Hematopoietic multipotent progenitor cell treated with erythropoietin and hydrocortisone succinate and interleukin-3 and kit ligand, for 17 days (in vitro differentiated cells): ENCODE results near the gene PAQR7.

ENCODE experiments used
- DNase-seq: peaks from one replicate; pipeline ENCODE4 v3.0.0-alpha.2; 2015; ENCODE audit warnings: low spot score

PAQR7 gene

DNA sequence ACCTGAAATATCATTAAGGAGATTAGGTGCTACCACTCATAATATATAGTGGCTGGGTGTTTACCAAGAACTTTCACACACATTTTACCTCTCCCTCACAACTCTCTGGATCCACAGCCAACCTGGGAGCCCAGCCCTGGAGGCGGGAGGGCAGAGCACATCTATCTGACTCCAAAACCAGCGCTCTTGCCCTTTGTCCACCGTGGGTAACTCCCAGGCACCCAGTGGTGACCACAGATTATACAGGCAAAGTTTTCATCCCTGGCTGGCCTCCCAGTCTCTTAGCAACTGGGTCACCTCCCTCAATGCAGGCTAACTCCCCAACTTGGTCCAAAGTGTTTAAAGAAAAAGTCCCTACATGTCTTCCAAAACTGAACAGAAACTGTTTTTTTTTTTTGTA is 2.4 kb downstream of the PAQR7 start:
- DNase-seq: no peak

DNA sequence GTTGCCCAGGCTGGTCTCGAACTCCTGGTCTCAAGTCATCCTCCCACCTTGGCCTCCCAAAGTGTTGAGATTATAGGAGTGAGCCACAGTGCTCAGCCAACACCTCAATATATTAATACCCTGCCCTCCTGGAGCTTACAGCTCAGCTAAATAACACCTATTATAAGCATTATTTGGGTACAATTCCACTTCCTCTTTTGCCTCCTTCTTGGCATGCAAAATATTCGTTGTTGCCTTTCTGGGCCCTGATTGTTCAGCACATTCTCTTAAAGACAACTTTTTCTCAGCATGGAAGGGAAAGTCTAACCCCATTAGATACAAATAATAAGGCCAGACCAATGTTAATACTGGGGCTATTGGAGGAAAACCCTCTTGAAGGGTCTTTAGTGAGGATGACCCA is 2.8 kb downstream of the PAQR7 start:
- no peak for DNase-seq

DNA sequence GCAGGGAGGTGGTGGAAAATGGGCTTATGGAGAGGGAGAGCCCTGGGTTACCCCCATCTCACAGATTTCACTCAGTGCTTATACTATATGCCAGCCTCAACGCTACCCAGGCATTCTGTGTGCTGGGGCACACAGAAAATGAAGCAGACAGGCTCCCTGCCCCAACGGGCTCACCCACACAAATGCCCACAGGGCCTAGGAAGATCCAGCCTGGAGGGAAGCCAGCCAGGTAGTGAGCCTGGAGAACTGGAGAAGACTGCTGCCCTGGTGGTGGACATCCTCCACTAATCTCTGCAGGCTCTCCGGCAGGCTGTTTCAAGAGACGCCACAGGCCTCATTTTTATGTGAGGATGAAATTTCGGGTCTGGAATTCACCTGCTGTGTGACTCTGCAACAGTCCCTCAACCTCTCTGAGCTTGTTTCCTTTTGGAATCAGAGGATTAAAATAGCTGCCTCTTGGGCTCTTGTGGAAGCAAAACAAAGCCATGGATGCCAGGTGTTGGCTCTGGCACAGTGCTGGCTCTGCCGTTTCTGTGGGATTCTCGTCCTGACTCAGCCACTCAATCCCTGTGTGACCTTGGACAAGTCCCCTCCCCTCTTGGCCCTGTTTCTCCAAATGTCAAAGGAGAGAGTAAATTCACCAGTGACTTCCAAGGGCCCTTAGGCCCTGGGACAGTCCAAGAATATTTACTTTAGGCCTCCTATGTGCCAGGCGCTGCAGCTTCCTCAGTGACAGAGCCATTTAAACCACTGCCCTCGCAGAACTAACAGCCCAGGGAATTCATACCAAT is 3.6 kb downstream of the PAQR7 start:
- no peak for DNase-seq

DNA sequence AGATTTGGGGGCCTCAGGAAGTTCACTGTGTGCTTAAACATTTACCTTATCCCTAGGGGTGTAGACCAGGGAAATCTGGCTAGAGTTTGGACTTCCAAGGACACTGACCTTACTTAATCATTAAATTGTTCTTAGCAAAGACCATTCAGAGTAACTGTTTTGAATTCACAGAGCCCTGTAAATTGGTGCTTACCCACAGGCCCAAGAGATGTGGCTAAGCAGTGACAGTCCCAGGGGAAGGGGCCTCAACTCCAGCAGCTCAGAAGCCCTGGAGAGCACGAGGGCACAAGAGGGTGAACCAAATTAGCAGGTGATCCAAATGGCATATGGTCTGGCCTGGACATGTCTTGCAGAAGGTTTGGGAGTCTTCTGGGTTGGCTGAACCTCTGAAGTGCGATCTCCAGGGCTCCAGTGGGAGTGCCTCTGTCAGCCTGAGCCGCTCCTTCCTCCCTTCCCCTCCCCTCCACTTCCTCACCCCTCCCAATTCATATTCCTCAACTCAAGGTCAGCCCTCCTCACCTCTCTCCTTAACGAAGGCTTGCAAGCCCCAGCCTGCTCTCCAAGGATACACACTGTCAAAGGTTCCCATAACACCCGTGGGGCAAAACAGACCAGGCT is 4.3 kb downstream of the PAQR7 start:
- no peak for DNase-seq

DNA sequence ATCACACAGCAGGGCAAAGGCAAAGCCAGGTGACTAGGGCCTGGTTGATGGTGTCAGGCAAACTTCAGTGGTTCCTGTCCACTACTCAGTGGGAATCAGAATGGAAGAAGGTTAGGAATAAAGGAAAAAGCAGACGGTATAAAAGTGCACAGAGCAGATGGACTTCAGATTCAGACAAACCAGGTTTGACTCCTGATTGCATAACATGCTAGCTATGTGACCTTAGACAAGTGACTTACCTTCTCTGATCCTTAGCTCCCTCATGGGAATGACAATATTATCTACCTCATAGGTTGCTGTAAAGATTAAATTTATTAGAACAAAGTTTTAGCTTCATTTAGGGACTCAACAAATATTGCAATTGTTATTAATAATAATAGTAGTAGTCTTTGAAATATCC is 4.9 kb downstream of the PAQR7 start:
- DNase-seq: no peak

DNA sequence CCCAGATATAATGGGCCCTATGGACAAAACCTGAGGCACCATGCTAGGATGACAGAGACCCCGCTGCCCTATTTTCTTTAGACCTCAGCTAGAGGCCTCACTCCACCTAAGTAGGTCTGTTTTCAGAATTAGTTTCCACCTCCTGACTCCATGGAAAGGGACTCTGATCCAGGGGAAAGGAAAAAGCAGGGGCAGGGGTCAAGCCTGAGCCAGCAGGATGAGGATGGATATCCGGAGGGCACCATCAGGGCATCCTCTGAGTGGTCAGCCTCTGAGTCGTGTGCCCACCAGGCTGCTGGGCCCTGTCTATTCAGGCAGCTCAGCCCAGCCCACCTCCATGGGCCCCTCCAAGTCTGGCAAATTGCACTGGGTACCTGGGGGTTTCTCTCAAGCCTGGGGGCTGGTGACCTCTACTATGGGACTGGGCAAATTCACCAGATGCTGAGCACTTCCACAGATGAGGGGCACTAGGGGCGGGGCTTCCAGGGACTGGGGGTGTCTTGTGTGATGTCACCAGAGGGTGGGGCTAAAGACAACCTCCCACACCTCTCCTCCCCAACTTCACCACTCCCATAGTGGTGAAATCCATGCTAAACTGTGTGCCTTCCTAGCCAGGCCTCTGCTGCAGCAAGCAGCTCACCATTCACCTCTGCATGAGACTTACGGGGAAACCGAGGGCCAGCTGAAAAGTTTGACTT is 5.5 kb downstream of the PAQR7 start:
- DNase-seq: no peak

DNA sequence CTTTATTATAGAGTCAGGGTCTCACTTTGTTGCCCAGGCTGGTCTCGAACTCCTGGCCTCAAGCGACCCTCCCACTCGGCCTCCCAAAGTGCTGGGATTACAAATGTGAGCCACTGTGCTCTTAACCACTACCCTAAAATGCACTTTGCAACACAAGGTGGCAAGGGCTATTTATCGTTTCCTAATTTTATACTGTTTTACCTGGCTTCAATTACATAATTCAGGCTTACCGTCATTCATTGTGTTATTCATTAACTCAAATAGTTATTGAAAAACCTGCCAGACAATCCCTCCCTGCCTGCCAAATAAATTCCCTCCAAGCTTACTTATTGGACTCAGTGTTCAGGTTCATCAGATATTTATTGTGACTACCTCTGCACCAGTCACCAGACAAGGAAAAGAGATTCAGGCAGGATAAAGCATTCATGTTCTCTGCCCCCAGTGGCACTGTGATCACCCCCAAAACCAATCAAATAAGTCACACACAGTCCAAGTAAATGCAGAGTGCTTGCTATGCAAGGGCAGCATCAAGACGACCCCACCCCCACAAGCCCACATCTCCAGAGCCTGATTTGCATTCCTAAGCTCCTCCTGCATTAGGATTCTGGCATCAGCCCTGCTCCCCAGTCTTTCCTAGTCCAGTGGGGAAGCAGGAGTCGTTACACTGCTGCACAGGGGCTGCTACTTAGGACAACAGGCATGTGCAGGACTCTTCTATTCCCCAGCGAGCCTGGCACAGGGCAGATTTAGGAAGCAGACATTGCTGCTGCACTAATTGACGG is 8.1 kb downstream of the PAQR7 start:
- no peak for DNase-seq

DNA sequence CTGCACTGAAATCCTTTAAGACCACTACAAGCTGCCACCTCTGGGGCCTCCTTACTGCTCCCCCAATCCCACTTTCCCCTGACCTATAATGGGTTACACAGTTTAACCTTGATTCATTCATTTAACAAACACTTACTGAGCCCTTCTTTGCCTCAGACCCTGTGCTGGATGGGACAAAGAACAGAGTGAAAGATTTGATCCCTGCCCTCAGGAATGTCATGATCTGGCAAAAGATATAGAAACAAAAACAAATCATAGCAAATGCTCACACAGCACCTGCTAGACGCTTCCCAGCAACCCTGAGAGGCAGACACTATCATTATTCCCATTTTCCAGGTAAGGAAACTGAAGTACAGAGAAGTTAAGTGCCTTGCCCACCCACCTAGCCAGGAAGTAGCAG is 9.2 kb downstream of the PAQR7 start:
- no peak for DNase-seq

DNA sequence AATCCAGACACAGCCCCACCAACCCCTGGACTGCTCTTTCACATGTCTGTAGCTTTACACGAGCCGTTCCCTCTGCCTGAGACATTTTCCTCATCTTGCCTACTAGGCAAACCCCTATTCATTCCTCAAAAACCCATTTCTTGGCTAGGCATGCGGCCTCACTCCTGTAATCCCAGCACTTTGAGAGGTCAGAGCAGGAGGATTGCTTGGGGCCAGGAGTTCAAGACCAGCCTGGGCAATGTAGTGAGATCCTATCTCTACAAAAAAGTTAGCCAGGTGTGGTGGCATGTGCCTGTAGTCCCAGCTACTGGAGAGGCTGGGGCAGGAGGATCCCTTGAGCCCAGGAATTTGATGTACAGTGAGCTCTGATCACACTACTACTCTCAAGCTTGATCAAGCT is 11.1 kb downstream of the PAQR7 start:
- DNase-seq: no peak

DNA sequence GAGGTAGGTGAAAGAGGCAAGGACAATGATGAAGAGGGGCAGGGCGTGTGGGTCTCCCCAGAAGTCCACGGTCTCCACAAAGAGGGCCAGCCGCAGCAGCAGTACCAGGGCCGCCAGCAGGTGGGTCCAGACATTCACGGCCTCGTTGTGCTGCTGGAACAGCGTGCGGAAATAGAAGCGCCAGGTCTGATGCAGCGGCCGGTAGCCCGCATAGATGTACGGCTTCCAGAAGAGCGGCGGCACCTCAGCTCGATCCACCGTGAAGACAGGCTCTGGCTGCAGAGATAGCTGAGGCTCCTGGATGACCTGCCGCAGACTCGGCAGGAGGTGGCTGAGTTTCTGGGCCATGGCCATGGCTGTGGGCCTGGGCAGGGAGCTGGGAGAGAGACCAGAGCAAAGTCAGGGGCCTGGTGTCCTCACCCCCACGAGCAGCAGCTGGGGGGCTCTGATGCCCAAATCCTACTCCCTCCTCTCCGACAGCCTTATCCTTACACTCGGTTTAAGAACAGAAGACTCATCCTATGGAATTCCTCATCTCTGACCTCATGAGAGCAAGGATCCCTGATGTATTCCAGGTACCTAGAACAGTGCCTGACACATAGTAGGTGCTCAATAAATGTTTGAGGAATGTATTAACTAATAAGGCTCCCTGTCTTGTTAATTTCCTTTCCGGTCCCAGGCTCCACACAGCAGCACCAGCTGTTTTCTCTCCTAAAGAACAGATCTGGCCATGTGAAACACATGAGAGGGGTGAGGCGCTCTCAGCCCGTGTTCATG is 11.8 kb downstream of the PAQR7 start:
- DNase-seq: no peak

DNA sequence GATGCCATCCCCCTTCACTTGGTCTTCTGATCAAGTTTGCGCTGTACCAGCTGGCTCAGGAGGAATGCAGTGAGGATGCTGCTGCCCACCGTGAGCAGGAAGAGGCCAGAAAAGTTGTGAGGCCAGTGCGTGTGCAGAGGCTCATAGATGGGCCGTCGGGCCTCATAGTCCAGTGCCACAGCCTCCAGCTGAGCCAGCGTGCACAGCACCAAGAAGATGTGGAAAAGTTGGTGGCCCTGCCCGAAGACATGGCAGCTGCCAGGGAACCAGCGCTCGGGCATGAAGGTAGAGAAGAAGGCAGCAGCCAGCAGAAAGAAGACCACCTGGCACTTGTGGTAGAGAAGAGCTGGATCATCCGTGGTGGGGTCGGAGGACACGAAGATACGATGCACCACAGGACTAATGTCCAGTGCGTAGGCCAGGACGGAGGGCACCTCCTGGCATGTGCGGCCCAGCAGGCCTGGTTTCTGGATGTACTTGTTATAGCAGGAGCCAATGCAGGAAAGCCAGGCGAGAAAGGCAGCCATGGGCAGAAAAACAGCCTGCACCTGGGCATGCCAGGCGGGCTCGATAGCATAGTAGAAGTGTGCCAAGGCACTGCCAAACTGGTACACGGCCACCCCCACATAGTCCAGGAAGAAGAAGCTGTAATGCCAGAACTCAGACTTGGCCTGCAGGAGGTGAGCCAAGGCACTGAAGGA is 12.6 kb downstream of the PAQR7 start:
- no peak for DNase-seq

DNA sequence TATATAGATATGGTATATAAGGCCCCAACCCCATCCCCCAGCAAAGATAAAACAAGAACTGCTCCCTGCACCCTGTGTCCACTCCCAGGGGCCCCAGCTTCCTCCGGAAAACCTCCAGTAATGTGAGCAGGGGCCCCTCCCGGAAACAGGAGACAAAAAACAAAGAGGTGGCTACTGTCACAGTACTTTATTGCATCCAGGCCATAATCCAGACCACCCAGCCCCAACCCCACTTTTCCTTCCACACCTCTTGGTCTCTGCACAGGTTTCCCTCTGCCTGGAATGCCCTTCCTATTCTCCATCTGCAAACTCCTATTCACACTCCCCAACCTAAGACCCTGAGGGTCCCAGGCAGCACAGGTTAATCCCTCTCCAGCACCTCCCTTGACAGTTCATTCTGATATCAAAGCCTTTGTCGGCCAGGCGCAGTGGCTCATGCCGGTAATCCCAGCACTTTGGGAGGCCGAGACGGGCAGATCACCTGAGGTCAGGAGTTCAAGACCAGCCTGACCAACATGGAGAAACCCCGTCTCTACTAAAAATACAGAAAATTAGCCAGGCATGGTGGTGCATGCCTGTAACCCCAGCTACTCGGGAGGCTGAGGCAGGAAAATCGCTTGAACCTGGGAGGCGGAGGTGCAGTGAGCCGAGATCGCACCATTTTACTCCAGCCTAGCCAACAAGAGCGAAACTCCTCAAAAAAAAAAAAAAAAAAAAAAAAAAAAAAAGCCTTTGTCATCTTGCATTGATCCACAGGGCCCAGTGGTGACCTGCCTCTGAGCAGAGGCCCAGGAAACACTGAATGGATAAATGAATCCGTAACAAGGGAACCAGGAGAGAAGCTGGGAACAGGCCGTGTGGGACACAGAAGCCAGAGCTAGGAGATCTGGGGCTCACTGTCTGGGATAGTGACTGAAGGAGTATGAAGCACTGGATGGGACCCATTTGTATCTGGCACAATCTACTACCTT is 13.9 kb downstream of the PAQR7 start:
- DNase-seq: no peak

DNA sequence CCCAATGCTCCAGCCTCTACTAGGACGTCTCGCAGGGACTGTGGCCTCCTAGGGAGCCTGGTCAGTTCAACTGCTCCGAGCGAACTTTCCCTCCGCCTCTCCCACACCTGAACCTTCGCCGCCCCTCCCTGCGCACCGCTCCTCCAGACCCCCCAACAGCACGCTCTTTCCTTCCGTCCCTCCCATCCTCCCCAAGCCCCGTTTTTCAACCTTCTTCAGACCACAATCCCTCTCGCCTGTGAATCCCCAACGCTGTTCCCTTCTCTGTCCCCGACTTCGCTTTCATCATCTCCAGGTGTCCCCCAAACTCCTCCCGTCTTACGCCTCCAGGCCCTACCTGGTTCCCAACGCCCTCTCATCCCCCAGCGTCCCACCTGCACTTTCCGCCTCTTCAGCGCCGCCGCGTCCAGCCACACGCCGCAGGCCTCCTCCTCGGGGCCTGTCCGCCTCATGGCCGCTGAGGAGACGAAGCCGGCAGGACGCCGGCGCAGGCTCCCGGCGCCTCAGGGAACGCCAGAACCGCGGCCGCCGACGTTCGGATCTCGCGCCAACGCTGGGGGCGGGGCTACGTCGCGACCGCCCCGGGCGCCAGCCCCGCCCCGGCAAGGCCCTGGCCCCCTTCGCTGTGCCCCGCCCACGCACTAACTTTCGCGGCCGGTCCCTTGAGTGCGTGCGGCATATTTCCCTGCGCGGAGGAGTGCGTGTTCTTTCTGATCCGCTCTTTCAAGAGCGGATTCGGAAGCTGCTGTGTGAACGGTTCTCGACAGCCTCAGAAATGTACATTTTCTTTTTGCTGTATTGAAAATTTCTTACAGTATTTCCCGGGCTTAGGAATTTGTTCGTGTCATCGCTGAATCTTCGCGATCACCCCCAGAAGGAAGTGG is 16.4 kb downstream of the PAQR7 start, which contains the start of gene AUNIP:
AUNIP (minus strand) TSS at position 552 of the 884 bp plus-strand sequence; CDS start at position 452, 100 bp downstream.
- peak; percentile 86 for DNase-seq

DNA sequence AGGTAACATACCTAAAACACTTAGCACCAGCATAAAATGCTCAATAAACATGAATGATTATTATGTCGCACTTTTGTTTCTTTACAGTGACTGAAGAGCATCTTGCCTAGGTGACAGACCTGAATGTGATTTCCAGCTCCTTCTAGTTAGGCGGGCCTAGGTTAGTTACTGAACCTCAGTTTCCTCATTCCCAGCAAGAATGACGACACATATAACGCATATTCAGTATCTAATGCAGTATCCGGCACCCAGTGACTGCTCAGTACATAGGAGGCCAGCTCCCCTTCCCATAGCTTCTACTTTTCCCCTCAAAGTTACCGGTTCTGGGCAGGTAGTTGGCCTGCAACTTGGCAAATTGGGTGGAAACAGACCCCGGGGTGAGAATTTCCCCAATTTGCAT is 17.0 kb downstream of the PAQR7 start:
- DNase-seq: no peak

DNA sequence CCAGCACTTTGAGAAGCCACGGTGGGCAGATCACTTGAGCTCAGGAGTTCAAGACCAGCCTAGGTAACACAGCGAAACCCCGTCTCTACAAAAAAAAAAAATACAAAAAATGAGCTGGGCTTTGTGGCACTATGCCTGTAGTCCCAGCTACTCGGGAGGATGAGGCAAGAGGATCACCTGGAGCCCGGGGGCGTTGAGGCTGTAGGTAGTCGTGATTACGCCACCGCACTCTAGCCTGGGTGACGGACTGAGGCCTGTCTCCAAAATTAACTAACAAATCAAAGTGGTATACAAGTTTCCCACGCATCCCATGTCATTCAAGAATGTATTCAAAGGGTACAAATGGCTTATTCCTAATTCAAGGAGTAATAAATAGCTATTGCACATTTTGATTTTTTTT is 18.7 kb downstream of the PAQR7 start:
- no peak for DNase-seq

DNA sequence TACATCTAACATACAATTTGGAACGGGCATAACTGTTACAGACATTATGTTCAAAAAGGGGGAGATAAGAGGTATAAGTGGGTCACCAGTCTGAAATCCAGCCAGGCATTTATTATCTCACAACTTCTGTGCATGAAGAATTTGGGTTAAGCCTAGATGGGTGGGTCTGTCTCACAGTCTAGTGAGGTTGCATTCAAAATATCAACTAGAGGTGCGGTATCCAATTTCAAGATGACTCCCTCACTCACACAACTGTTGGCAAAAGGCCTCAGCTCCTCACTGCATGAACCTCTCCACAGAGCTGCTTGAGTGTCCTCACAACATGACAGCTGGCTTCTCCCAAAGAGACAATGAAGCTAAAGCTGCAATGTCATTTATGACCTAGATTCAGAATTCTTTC is 21.0 kb downstream of the PAQR7 start:
- no peak for DNase-seq

DNA sequence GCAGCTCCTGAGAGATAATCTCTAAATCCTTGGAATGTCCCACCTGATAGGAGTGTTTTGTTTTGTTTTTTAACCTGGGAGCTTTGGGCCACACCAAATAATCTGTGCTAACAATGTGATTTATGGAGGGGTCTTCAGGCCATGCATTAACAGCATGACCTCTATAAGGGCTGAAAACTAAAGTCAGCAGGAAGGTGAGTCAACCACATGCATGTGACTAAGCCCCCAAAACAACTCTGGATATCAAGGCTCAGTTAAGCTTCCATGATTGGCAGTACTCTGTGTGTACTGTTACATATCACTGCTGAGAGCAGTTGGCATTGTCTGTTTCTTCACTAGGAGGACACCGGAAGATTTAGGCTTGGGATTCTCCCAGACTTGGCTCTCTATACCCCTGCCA is 27.0 kb downstream of the PAQR7 start:
- no peak for DNase-seq

DNA sequence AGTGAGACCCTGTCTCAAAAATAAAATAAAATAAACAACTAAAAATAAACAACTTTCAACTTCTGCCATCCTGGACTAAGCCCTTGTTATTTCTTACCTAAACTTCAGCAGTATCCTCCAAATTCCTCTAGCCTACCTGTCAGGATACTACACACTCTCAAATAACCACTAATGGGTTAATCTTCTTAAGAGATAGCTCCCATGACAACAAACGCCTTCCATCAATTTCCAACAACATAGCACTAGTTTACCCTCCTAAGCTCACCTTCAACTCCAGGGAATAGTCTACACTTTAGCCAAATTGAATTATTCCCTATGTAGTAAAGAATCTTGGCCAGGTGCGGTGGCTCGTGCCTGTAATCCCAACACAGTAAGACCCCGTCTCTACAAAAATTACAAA is 27.6 kb downstream of the PAQR7 start:
- no peak for DNase-seq

DNA sequence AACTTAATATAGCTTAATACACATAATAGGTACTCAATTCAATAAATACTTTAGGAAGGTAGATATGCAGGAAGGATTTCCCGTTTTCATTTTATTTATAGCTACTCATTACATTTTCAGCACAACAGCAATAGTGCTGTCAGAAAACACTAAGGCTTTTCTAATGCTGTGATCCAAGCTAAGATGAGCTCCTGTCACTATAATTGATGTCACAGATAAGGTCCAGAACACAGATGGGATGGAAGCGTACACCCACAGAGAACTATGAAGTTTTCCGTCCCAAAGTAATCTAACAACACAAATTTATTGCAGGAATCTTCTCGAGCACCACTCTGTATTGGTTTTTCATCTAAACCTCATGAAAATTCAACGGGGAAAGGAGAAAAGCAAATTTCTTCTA is 29.8 kb downstream of the PAQR7 start:
- DNase-seq: no peak
